Calu3 (cell line): ENCODE measurements around the gene SKAP1. TPM values are rescaled to one million over a fixed set of nuclear protein-coding genes. Genes with fewer than 3 reads are reported as not detected.

Experiments used
- BruUV-seq: library from RNA; stranded (reverse); fragments of 400-500 nt; replicated peaks from 2 replicates; lab custom pipeline; 2021; lab: Mats Ljungman, UMichigan
- CTCF ChIA-PET: fragments of 300-600 bp; sonication (Branson Sonifier 250); formaldehyde crosslinking; loops from one replicate; lab custom pipeline; 2022; ENCODE audit warnings: antibody characterized with exemption; lab: Charles Lee
- DNase-seq: peaks from one replicate; pipeline ENCODE4 v3.0.0; 2022
- H3K27ac Mint-ChIP-seq: one replicate; pipeline ENCODE4 v1.8.0; 2022; ENCODE audit warnings: mixed read lengths; ENCODE audit not compliant: unreplicated experiment
- H3K27me3 Mint-ChIP-seq: one replicate; pipeline ENCODE4 v1.8.0; 2022; ENCODE audit warnings: mixed read lengths; ENCODE audit not compliant: unreplicated experiment
- H3K36me3 Mint-ChIP-seq: one replicate; pipeline ENCODE4 v1.8.0; 2022; ENCODE audit warnings: mild to moderate bottlenecking, moderate library complexity, mixed read lengths; ENCODE audit not compliant: insufficient read depth, unreplicated experiment
- H3K4me1 Mint-ChIP-seq: one replicate; pipeline ENCODE4 v1.8.0; 2022; ENCODE audit warnings: mild to moderate bottlenecking, low read depth, mixed read lengths; ENCODE audit not compliant: unreplicated experiment
- H3K4me3 Mint-ChIP-seq: one replicate; pipeline ENCODE4 v1.8.0; 2022; ENCODE audit warnings: mild to moderate bottlenecking, low read depth, moderate library complexity, mixed read lengths; ENCODE audit not compliant: unreplicated experiment
- H3K9me3 Mint-ChIP-seq: one replicate; pipeline ENCODE4 v1.8.0; 2022; ENCODE audit warnings: low read depth, mixed read lengths; ENCODE audit not compliant: unreplicated experiment
- CTCF ChIP-seq: fragments of 200-600 bp; IDR thresholded peaks from one replicate; pipeline ENCODE4 v1.8.0; 2022; ENCODE audit warnings: antibody characterized with exemption; ENCODE audit not compliant: unreplicated experiment
- intact Hi-C: fragments of 100-400 bp; cut with micrococcal nuclease; formaldehyde crosslinking; loops from one replicate; pipeline ENCODE4 v1.10.0; 2022; ENCODE audit not compliant: unreplicated experiment
- total RNA-seq: library from RNA; stranded (reverse); gene quantifications from 2 replicates; pipeline ENCODE4 v1.2.3, GENCODE V29; 2022

The SKAP1 gene
- total RNA-seq, 1 experiment from 2014 or later, result 4.4 TPM

GRCh38 chr17:48311324-48311723 is 118.7 kb downstream of the SKAP1 start:
- Mint-ChIP-seq H3K4me3 (peak overlapping the region; percentile 45), H3K4me1 (peaks cover 39% of the 10 kb centered on the region), H3K27ac (peak overlapping the region; percentile 65), H3K9me3 (no peaks in the 10 kb centered on the region), H3K27me3 (no peaks in the 10 kb centered on the region), H3K36me3 (no peaks in the 10 kb centered on the region)
- no TSS peak for BruUV-seq
- DNase-seq, result no peak
- no peak for TF ChIP-seq CTCF
- intact Hi-C loops, result no loop called here
- CTCF ChIA-PET, result interaction anchor here (0.8 to 0.9 kb wide), 2 partner anchors 15 to 45 kb away, joined by 3 read pairs; no protein-coding TSS in a partner anchor

- H3K4me3 Mint-ChIP-seq, result peak overlapping the region; percentile 45
- CTCF ChIA-PET, result interaction anchor here (0.5 to 0.8 kb wide), 2 partner anchors 15 to 668 kb away, joined by 3 read pairs; no protein-coding TSS in a partner anchor
- BruUV-seq, result no TSS peak
- intact Hi-C loops, result no loop called here
- no peak for TF ChIP-seq CTCF
- H3K27me3 Mint-ChIP-seq, result no peaks in the 10 kb centered on the region
- peaks cover 39% of the 10 kb centered on the region for H3K4me1 Mint-ChIP-seq
- no peaks in the 10 kb centered on the region for H3K9me3 Mint-ChIP-seq
- no peaks in the 10 kb centered on the region for H3K36me3 Mint-ChIP-seq
- H3K27ac Mint-ChIP-seq, result peak overlapping the region; percentile 65
- DNase-seq, result peak; percentile 70
Observed at GRCh38 chr17:48310748-48311213, 119.2 kb downstream of the SKAP1 start.

- Mint-ChIP-seq H3K4me3 (no peak overlapping the region), H3K9me3 (no peaks in the 10 kb centered on the region), H3K36me3 (no peaks in the 10 kb centered on the region), H3K4me1 (peaks cover 37% of the 10 kb centered on the region), H3K27me3 (no peaks in the 10 kb centered on the region), H3K27ac (no peak overlapping the region)
- BruUV-seq, result no TSS peak
- no peak for DNase-seq
- intact Hi-C loops, result loop anchor here (5.0 kb wide), 2 partner anchors 46 to 309 kb away; partner anchors contain the start of gene HOXB8
- no peak for TF ChIP-seq CTCF
- CTCF ChIA-PET, result interaction anchor here (0.6 to 3.1 kb wide), 27 partner anchors 11 to 310 kb away, joined by 3 to 56 read pairs (median 4); partner anchors contain the start of gene HOXB5
Observed at GRCh38 chr17:48308581-48308980, 121.4 kb downstream of the SKAP1 start.

- CTCF ChIA-PET, result interaction anchor here (0.6 to 3.1 kb wide), 28 partner anchors 11 to 311 kb away, joined by 3 to 56 read pairs (median 4); partner anchors contain the start of gene HOXB5
Observed at GRCh38 chr17:48307814-48308411, 122.1 kb downstream of the SKAP1 start.

More at GRCh38 chr17:48307814-48308411, 122.1 kb downstream of the SKAP1 start:
- H3K4me1 Mint-ChIP-seq, result peaks cover 30% of the 10 kb centered on the region
- H3K4me3 Mint-ChIP-seq, result no peak overlapping the region
- peak; percentile 95 for TF ChIP-seq CTCF
- intact Hi-C loops, result loop anchor here (5.0 kb wide), 2 partner anchors 46 to 309 kb away; partner anchors contain the start of gene HOXB8
- H3K36me3 Mint-ChIP-seq, result no peaks in the 10 kb centered on the region
- H3K27ac Mint-ChIP-seq, result no peak overlapping the region
- no peaks in the 10 kb centered on the region for H3K9me3 Mint-ChIP-seq
- no peaks in the 10 kb centered on the region for H3K27me3 Mint-ChIP-seq
- no TSS peak for BruUV-seq
- peak; percentile 79 for DNase-seq
